ENCODE data around the gene TIMM23B.
"Not testable (repeated sequence)": the region's sequence is repeated elsewhere in the genome, so short reads cannot be mapped to it uniquely, and the experiment has no call there.

DNA sequence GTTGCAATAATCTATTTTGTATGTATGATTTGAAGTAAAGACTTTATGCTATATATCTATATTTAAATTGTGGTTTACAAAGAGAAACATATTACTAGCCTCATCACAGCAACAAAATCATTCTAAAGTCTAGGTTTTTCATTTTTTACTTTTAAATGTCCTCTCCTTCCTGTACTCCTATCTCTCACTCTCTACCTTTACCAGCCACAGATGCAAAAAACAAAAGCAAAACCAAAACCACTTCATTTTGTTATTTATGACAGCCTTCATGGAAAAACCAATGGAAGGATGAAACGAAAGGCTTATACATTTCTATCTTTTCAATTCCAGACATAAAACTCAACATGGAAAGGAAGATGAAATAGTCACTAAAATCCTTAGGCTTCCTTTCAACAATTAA, 31.6 kb upstream of the TIMM23B start:
- not testable (repeated sequence) for TF ChIP-seq JUND (IDR thresholded peaks at IDR 0.05; ENCODE audit: low read length); CBX5 (IDR thresholded peaks at IDR 0.05; ENCODE audit: low read depth, low read length)
- TF ChIP-seq, protein P1, sequence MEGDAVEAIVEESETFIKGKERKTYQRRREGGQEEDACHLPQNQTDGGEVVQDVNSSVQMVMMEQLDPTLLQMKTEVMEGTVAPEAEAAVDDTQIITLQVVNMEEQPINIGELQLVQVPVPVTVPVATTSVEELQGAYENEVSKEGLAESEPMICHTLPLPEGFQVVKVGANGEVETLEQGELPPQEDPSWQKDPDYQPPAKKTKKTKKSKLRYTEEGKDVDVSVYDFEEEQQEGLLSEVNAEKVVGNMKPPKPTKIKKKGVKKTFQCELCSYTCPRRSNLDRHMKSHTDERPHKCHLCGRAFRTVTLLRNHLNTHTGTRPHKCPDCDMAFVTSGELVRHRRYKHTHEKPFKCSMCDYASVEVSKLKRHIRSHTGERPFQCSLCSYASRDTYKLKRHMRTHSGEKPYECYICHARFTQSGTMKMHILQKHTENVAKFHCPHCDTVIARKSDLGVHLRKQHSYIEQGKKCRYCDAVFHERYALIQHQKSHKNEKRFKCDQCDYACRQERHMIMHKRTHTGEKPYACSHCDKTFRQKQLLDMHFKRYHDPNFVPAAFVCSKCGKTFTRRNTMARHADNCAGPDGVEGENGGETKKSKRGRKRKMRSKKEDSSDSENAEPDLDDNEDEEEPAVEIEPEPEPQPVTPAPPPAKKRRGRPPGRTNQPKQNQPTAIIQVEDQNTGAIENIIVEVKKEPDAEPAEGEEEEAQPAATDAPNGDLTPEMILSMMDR (IDR thresholded peaks at IDR 0.05; ENCODE audit: control extremely low read depth in 1 of 3, insufficient read depth in 1 of 3, low read depth in 1 of 3, low read length in 3 of 3), result not testable (repeated sequence)
- TF ChIP-seq, protein P2, sequence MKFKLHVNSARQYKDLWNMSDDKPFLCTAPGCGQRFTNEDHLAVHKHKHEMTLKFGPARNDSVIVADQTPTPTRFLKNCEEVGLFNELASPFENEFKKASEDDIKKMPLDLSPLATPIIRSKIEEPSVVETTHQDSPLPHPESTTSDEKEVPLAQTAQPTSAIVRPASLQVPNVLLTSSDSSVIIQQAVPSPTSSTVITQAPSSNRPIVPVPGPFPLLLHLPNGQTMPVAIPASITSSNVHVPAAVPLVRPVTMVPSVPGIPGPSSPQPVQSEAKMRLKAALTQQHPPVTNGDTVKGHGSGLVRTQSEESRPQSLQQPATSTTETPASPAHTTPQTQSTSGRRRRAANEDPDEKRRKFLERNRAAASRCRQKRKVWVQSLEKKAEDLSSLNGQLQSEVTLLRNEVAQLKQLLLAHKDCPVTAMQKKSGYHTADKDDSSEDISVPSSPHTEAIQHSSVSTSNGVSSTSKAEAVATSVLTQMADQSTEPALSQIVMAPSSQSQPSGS (IDR thresholded peaks at IDR 0.05; ENCODE audit: low read length), result not testable (repeated sequence)

Data from H1 (cell line).